ENCODE data around the gene DET1.

DET1 gene

GRCh38 chr15:88490036-88490435 lies 56.4 kb downstream of the DET1 start:
- DNase-seq (ENCODE audit: low spot score): no peak
- no peak for TF ChIP-seq CTCF (IDR thresholded peaks at IDR 0.05; ENCODE audit: extremely low read depth, missing control alignments)

GRCh38 chr15:88489321-88489720 lies 57.2 kb downstream of the DET1 start:
- no peak for DNase-seq (ENCODE audit: low spot score)
- TF ChIP-seq CTCF (IDR thresholded peaks at IDR 0.05; ENCODE audit: extremely low read depth, missing control alignments): no peak

- TF ChIP-seq CTCF (IDR thresholded peaks at IDR 0.05; ENCODE audit: extremely low read depth, missing control alignments): no peak
- DNase-seq (ENCODE audit: low spot score): no peak
These were observed 58.5 kb downstream of the DET1 start for GRCh38 chr15:88487796-88488523.

GRCh38 chr15:88487178-88487795 lies 59.2 kb downstream of the DET1 start:
- no peak for DNase-seq (ENCODE audit: low spot score)
- no peak for TF ChIP-seq CTCF (IDR thresholded peaks at IDR 0.05; ENCODE audit: extremely low read depth, missing control alignments)

GRCh38 chr15:88484682-88485331 lies 61.7 kb downstream of the DET1 start:
- DNase-seq (ENCODE audit: low spot score): no peak
- TF ChIP-seq CTCF (IDR thresholded peaks at IDR 0.05; ENCODE audit: extremely low read depth, missing control alignments): no peak

GRCh38 chr15:88482263-88482662 lies 64.2 kb downstream of the DET1 start:
- no peak for DNase-seq (ENCODE audit: low spot score)
- no peak for TF ChIP-seq CTCF (IDR thresholded peaks at IDR 0.05; ENCODE audit: extremely low read depth, missing control alignments)

GRCh38 chr15:88480981-88481380 lies 65.5 kb downstream of the DET1 start:
- no peak for TF ChIP-seq CTCF (IDR thresholded peaks at IDR 0.05; ENCODE audit: extremely low read depth, missing control alignments)
- DNase-seq (ENCODE audit: low spot score): no peak
